Measurements from ENCODE around the gene TMEM108.
"Not testable (repeated sequence)": the region's sequence is repeated elsewhere in the genome, so short reads cannot be mapped to it uniquely, and the experiment has no call there.

TMEM108 gene

DNA sequence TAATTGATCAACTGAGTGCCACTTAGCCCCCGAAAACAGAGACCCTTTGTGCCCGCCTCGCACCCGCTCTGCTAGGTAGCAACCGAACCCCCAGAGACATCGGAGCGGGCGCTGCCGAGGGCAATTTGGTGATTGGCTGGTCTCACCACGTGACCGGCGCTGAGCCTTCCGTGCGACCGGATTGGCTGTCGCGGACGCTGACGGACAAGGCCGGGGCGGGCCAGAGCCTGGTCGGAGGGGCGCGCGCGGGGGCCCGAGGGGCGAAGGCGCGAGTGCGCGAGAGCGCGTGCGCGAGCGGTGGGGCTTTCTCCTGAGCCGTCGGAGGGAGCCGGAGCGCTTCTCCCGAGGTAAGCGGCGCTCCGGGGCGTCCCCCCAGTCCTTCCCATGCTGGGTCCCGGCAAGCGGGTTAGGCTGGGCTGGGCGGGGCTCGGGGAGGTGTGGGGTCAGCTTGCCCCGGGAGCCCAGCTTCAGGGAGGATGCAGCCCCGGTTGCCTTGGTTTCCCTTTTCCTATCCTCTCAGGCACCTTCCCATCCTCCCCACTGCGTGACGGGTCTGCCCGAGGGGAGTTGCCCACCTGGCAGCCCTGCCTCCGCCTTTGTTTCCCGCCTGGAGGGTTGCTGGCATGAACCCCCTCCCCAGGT lies at the start of gene TMEM108:
TMEM108 (plus strand) TSS at position 303 of the 642 bp plus-strand sequence.
- H3K4me3 ChIP-seq (ENCODE audit: low read length) = peak within 1 kb of the TSS; percentile 35

DNA sequence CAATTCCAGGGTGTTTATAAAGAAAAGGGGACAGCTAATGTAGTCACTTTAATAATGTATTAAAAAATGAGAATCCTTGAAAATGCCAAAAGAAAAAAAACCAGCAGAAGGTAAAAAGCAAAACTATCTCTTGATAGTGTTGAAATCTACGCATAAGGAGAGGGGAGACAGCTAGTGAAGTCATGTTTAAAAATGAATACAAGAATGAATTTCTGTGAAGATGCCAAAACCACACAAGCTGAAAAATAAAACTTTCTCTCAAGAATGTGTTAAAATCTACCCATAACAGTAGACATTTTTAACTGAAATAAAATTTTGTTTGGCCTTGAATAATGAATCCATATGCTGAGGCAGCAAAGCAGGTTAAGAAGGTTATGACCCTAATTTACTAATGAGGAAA lies 42.2 kb upstream of the TMEM108 start:
- Histone ChIP-seq H3K27me3 (ENCODE audit: insufficient read depth, low read length) (no peaks in the 10 kb centered on the region), H3K4me1 (ENCODE audit: insufficient read depth, low read length) (no peaks in the 10 kb centered on the region), H3K9me3 (ENCODE audit: low read length) (no peaks in the 10 kb centered on the region), H3K4me3 (ENCODE audit: low read length) (no peak overlapping the region), H2AFZ (ENCODE audit: low read depth, low read length) (no peak overlapping the region), H3K36me3 (ENCODE audit: insufficient read depth, low read length) (no peaks in the 10 kb centered on the region)

More for the DNA sequence above, at the start of gene TMEM108:
- Histone ChIP-seq H3K36me3 (ENCODE audit: insufficient read depth, low read length) (no peaks in the 10 kb centered on the region), H3K9me3 (ENCODE audit: low read length) (no peaks in the 10 kb centered on the region), H3K4me1 (ENCODE audit: insufficient read depth, low read length) (no peaks in the 10 kb centered on the region), H2AFZ (ENCODE audit: low read depth, low read length) (peak within 1 kb of the TSS; percentile 64), H3K27me3 (ENCODE audit: insufficient read depth, low read length) (peaks cover 42% of the 10 kb centered on the region)

DNA sequence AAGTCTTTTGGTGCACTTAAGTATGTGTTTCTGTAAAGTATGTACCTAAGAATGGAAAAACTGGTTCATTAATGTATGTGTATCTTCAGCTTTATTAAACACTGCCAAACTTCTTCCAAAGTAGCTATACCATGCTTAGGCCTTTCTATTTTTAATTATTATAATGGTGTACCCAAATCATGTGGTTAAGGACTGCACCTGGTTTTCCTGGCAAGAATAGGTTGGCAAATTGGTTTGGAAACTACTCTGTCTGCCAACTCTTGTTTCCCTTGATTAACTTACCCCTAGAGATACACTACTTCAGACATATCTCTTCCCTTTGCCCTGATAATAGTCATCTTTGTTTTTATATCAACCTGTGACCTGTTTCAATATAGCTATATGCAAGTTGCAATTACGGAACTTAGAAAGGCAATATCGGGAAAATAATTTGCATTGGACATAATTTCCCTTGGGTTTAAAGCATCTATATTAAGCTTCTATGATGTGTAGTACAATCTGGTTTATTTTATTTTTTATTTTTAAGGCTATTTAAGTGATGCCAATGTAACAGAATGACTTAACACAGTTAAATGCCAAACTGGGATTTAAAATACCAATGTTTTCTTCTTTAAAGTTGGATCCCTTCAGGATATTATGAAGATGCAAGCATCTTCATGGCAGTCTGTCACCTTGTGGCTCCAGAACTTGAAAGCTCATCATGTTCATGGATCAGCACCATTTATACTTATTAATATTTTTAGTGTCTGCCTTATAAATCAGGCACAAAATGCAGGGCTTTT lies 40.6 kb upstream of the TMEM108 start:
- no peak overlapping the region for H3K4me3 ChIP-seq (ENCODE audit: low read length)
- no peaks in the 10 kb centered on the region for H3K4me1 ChIP-seq (ENCODE audit: insufficient read depth, low read length)
- H3K36me3 ChIP-seq (ENCODE audit: insufficient read depth, low read length) = no peaks in the 10 kb centered on the region
- no peaks in the 10 kb centered on the region for H3K27me3 ChIP-seq (ENCODE audit: insufficient read depth, low read length)
- no peaks in the 10 kb centered on the region for H3K9me3 ChIP-seq (ENCODE audit: low read length)
- no peak overlapping the region for H2AFZ ChIP-seq (ENCODE audit: low read depth, low read length)

DNA sequence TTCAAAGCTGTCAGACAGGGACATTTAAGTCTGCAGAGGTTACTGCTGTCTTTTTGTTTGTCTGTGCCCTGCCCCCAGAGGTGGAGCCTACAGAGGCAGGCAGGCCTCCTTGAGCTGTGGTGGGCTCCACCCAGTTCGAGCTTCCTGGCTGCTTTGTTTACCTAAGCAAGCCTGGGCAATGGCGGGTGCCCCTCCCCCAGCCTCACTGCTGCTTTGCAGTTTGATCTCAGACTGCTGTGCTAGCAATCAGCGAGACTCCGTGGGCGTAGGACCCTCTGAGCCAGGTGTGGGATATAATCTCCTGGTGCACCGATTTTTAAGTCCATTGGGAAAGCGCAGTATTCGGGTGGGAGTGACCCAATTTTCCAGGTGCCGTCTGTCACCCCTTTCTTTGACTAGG lies 33.2 kb upstream of the TMEM108 start:
- H3K9me3 ChIP-seq (ENCODE audit: low read length); H2AFZ ChIP-seq (ENCODE audit: low read depth, low read length); H3K4me1 ChIP-seq (ENCODE audit: insufficient read depth, low read length); H3K27me3 ChIP-seq (ENCODE audit: insufficient read depth, low read length); H3K36me3 ChIP-seq (ENCODE audit: insufficient read depth, low read length); H3K4me3 ChIP-seq (ENCODE audit: low read length): not testable (repeated sequence)

DNA sequence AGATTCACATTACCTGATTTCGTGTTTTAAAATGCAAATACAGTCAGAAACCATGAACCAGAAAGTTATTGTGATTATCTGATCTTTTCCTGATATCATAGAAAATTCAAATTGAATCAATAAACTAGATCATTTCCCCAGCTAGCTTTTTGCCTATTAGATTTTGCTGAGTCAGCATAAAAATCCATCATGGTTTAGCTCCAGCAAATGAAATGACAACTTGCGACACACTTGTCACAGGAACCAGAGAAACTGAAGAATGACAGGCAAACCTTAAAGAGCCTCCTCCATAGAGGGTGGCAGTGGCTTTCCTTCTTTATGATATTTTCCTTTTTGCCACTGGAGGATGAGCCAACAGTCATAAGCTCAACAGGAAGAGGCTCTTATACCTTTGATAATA lies 30.6 kb upstream of the TMEM108 start:
- Histone ChIP-seq H3K27me3 (ENCODE audit: insufficient read depth, low read length) (no peaks in the 10 kb centered on the region), H3K4me1 (ENCODE audit: insufficient read depth, low read length) (no peaks in the 10 kb centered on the region), H3K36me3 (ENCODE audit: insufficient read depth, low read length) (no peaks in the 10 kb centered on the region), H2AFZ (ENCODE audit: low read depth, low read length) (no peak overlapping the region), H3K4me3 (ENCODE audit: low read length) (no peak overlapping the region), H3K9me3 (ENCODE audit: low read length) (no peaks in the 10 kb centered on the region)

DNA sequence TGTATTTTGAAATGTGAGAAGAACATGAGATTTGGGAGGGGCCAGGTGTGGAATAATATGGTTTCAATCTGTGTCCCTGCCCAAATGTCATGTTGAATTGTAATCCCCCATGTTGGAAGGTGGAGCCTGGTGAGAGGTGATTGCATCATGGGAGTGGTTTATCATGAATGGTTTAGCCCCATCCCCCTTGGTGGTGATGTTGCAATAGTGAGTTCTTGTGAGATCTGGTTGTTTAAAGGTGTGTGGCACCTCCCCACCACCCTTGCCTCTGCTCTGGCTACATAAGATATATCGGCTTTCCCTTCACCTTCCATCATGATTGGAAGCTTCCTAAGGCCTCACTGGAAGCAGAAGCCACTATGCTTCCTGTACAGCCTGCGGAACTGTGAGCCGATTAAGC lies 23.9 kb upstream of the TMEM108 start:
- H3K4me1 ChIP-seq (ENCODE audit: insufficient read depth, low read length) = no peaks in the 10 kb centered on the region
- no peak overlapping the region for H2AFZ ChIP-seq (ENCODE audit: low read depth, low read length)
- no peaks in the 10 kb centered on the region for H3K27me3 ChIP-seq (ENCODE audit: insufficient read depth, low read length)
- no peaks in the 10 kb centered on the region for H3K9me3 ChIP-seq (ENCODE audit: low read length)
- no peak overlapping the region for H3K4me3 ChIP-seq (ENCODE audit: low read length)
- no peaks in the 10 kb centered on the region for H3K36me3 ChIP-seq (ENCODE audit: insufficient read depth, low read length)

DNA sequence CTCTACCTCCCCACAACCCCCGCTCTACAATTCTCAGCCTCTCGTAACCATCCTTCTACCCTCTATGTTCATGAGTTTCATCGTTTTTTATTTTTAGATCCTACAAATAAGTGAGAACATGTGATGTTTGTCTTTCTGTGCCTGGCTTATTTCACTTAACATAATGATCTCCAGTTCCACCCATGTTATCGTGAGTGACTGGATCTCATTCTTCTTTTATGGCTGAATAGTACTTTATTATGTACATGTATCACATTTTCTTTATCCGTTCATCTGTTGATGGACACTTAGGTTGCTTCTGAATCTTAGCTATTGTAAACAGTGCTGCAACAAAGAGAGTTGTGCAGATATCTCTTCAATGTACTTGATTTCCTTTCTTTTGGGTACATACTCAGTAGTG lies 22.6 kb upstream of the TMEM108 start:
- H3K4me3 ChIP-seq (ENCODE audit: low read length); H2AFZ ChIP-seq (ENCODE audit: low read depth, low read length); H3K4me1 ChIP-seq (ENCODE audit: insufficient read depth, low read length); H3K27me3 ChIP-seq (ENCODE audit: insufficient read depth, low read length); H3K9me3 ChIP-seq (ENCODE audit: low read length); H3K36me3 ChIP-seq (ENCODE audit: insufficient read depth, low read length): not testable (repeated sequence)

DNA sequence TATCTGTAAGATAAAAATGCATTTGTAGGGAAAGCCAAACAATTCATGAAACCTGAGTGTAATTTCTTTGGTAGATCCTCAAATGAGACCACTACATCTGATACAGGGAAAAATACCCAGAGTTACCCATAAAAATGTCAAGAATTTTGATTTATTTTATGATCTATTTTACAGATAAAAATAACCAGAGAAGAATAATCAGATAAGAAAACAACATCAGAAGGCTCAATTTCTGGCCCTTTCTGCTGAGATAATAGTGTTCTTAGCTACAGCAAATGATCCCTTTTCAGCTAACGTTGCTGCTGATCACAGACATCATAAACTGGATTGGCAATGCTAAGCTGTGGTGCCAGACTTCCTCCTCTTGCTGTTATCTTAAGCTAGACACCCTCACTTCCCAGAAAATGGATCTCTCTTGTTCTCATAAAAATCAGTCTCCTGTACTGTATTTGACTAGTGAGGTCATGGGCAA lies 21.3 kb upstream of the TMEM108 start:
- no peaks in the 10 kb centered on the region for H3K4me1 ChIP-seq (ENCODE audit: insufficient read depth, low read length)
- H3K9me3 ChIP-seq (ENCODE audit: low read length) = no peaks in the 10 kb centered on the region
- no peaks in the 10 kb centered on the region for H3K36me3 ChIP-seq (ENCODE audit: insufficient read depth, low read length)

DNA sequence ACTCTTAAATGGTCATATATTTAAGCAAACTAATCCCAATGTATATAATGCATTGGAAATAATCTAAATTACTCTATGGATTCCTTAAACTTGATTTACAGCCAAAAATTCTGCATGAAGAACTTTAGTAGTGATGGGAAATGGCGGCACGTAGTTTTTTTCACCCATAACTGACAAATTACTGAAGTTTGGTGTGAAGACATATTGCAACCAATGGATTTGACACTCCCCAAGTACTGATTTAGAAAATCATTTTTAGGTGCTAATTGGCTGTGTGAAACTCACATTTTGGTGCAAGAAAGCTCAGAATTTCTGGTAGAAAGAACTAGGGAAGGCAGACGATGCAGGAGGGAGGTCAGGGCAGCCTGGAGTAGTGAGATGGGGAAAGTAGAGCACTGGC lies 19.3 kb upstream of the TMEM108 start:
- Histone ChIP-seq H2AFZ (ENCODE audit: low read depth, low read length) (no peak overlapping the region), H3K4me3 (ENCODE audit: low read length) (no peak overlapping the region), H3K36me3 (ENCODE audit: insufficient read depth, low read length) (no peaks in the 10 kb centered on the region), H3K27me3 (ENCODE audit: insufficient read depth, low read length) (no peaks in the 10 kb centered on the region), H3K9me3 (ENCODE audit: low read length) (no peaks in the 10 kb centered on the region), H3K4me1 (ENCODE audit: insufficient read depth, low read length) (no peaks in the 10 kb centered on the region)

More for the DNA sequence above, 21.3 kb upstream of the TMEM108 start:
- Histone ChIP-seq H3K27me3 (ENCODE audit: insufficient read depth, low read length) (no peaks in the 10 kb centered on the region), H3K4me3 (ENCODE audit: low read length) (no peak overlapping the region), H2AFZ (ENCODE audit: low read depth, low read length) (no peak overlapping the region)

DNA sequence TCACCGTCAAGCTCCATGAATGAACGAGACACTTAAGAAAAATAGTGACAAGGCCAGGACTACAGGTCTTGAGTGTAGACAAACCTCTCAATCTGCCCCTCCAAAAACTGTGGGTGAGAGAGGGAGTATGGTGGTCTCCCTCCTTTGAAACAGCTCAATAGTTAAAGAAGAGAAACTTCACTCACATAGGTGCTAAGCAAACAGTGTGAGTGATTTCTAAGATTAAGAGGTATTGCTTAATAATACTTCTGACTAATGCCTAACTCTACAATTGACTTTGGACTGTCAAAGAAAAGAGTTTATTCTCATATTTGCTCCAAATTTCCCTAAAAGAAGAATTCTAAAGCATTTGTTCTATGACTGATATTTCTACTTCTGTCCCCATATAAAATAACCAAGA lies 17.0 kb upstream of the TMEM108 start:
- Histone ChIP-seq H3K36me3 (ENCODE audit: insufficient read depth, low read length) (no peaks in the 10 kb centered on the region), H3K27me3 (ENCODE audit: insufficient read depth, low read length) (no peaks in the 10 kb centered on the region), H2AFZ (ENCODE audit: low read depth, low read length) (no peak overlapping the region), H3K4me3 (ENCODE audit: low read length) (no peak overlapping the region), H3K4me1 (ENCODE audit: insufficient read depth, low read length) (no peaks in the 10 kb centered on the region), H3K9me3 (ENCODE audit: low read length) (no peaks in the 10 kb centered on the region)

DNA sequence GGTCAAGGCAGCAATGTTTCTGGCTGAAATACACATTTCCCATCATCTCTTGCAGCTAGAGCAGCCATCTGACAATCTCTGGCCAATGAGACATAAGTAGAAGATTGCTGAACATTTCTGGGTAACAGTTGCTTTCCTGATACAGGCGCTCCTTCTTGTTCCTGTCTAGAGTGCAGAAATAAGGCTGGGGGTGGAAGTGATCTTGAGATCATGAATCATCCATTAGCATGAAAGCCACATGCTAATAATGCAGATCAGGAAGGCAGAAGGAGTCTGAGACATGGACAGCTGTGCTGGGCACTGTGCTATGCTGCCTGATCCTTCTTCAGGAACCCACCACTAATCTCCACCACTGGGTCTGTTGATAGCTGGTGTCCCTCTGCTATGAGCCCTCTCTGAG lies 14.8 kb upstream of the TMEM108 start:
- Histone ChIP-seq H2AFZ (ENCODE audit: low read depth, low read length) (no peak overlapping the region), H3K27me3 (ENCODE audit: insufficient read depth, low read length) (no peaks in the 10 kb centered on the region), H3K36me3 (ENCODE audit: insufficient read depth, low read length) (no peaks in the 10 kb centered on the region), H3K4me3 (ENCODE audit: low read length) (no peak overlapping the region), H3K9me3 (ENCODE audit: low read length) (no peaks in the 10 kb centered on the region), H3K4me1 (ENCODE audit: insufficient read depth, low read length) (no peaks in the 10 kb centered on the region)

DNA sequence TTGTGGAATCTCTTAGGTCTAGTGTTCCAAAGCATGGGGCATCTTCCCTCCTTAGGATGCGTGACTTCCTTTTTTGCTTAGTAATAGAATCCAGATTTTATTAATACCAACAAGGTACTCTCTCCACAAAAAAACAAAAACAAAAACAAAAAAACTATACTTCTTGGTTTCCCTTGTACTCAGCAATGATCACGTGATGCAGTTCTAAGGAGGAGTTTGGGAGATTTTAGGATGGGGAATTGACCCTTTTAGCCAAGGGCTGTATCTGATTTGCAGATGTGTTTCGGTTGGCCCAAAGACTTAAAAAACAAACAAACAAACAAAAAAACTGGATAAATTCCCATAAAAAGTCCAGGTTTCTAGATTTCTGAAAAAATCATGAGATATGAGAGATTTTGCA lies 12.6 kb upstream of the TMEM108 start:
- H3K9me3 ChIP-seq (ENCODE audit: low read length) = no peaks in the 10 kb centered on the region
- H2AFZ ChIP-seq (ENCODE audit: low read depth, low read length) = no peak overlapping the region
- no peaks in the 10 kb centered on the region for H3K27me3 ChIP-seq (ENCODE audit: insufficient read depth, low read length)
- H3K36me3 ChIP-seq (ENCODE audit: insufficient read depth, low read length) = no peaks in the 10 kb centered on the region
- no peaks in the 10 kb centered on the region for H3K4me1 ChIP-seq (ENCODE audit: insufficient read depth, low read length)
- no peak overlapping the region for H3K4me3 ChIP-seq (ENCODE audit: low read length)

DNA sequence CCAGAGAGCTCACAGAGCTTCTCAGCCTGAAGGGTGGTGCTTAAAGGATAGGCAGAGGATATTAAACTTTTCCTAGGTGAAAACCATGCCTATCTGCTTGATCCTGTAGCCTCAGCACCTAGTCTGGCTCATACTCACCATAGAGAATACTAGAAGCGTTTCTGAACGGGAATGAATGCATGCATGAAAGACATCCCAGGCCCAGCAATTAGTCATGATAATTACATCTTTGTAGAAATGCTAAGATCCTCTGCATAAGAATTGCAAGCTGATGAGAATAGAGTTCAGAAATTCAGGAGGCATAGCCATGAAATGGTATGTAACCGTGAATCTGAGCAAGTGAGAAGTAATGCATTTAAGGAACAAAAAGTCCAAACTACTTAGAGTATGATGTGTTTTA lies 5.9 kb upstream of the TMEM108 start:
- Histone ChIP-seq H3K9me3 (ENCODE audit: low read length) (no peaks in the 10 kb centered on the region), H2AFZ (ENCODE audit: low read depth, low read length) (no peak overlapping the region), H3K4me3 (ENCODE audit: low read length) (no peak overlapping the region), H3K27me3 (ENCODE audit: insufficient read depth, low read length) (peaks cover 9% of the 10 kb centered on the region), H3K36me3 (ENCODE audit: insufficient read depth, low read length) (no peaks in the 10 kb centered on the region), H3K4me1 (ENCODE audit: insufficient read depth, low read length) (no peaks in the 10 kb centered on the region)

Data from neuron (in vitro differentiated cells).